Suprapubic skin (tissue), 4 donors: ENCODE data around the gene ADK. TPM values are rescaled to one million over a fixed set of nuclear protein-coding genes. Genes with fewer than 3 reads are reported as not detected.

Source experiments
- DNase-seq, 2 donors: peaks; one replicate each; pipeline ENCODE4 v3.0.0-alpha.2; 2019; ENCODE audit warnings: low spot score in 2 of 2
- H3K27ac ChIP-seq: fragments of 200-600 bp; sonication (generic); one replicate; pipeline ENCODE4 v1.5.1; 2019
- H3K27me3 ChIP-seq: fragments of 200-600 bp; sonication (generic); one replicate; pipeline ENCODE4 v1.5.1; 2019
- H3K36me3 ChIP-seq: fragments of 200-600 bp; sonication (generic); one replicate; pipeline ENCODE4 v1.5.1; 2019
- H3K4me1 ChIP-seq: fragments of 200-600 bp; sonication (generic); one replicate; pipeline ENCODE4 v1.5.1; 2019
- H3K4me3 ChIP-seq: fragments of 200-600 bp; sonication (generic); one replicate; pipeline ENCODE4 v1.5.1; 2019; ENCODE audit warnings: mild to moderate bottlenecking
- H3K9me3 ChIP-seq: fragments of 200-600 bp; sonication (generic); one replicate; pipeline ENCODE4 v1.5.1; 2019
- EP300 ChIP-seq: sonication (generic); formaldehyde crosslinking; IDR thresholded peaks from one replicate; pipeline ENCODE4 v1.6.1; 2017; ENCODE audit warnings: antibody characterized with exemption
- POLR2A ChIP-seq, 2 donors: fragments of 450-650 bp; IDR thresholded peaks; one replicate each; pipeline ENCODE4 v1.6.1; 2017; ENCODE audit warnings: antibody characterized with exemption in 2 of 2, mild to moderate bottlenecking in 2 of 2, moderate library complexity in 2 of 2
- POLR2AphosphoS5 ChIP-seq, 3 donors: sonication (generic); formaldehyde crosslinking; IDR thresholded peaks; one replicate each; pipeline ENCODE4 v1.6.1; 2017; ENCODE audit warnings: antibody characterized with exemption in 3 of 3
- WGBS: methylation state at CpG from one replicate; pipeline ENCODE4 v1.1.5; 2018; 5-methylcytosine and 5-hydroxymethylcytosine counted together
- total RNA-seq, 4 donors: library from RNA; depleted of rRNA; stranded (reverse); fragments of >200 nt; gene quantifications; one replicate each; pipeline ENCODE4 v1.1.0, GENCODE V29; 2016
- TF ChIP-seq, protein P1 (sequence below), 2 donors: fragments of 200-600 bp in 1 of 2; fragments of 450-650 bp in 1 of 2; sonication (generic) in 1 of 2; IDR thresholded peaks; one replicate each; pipeline ENCODE4 v1.5.1; 2016 to 2019; ENCODE audit warnings: antibody characterized with exemption in 2 of 2, mild to moderate bottlenecking in 1 of 2, moderate library complexity in 1 of 2

ADK gene
- total RNA-seq, 4 donors from 2014 or later = 33.0 to 57.3 (median 48.0) TPM

DNA sequence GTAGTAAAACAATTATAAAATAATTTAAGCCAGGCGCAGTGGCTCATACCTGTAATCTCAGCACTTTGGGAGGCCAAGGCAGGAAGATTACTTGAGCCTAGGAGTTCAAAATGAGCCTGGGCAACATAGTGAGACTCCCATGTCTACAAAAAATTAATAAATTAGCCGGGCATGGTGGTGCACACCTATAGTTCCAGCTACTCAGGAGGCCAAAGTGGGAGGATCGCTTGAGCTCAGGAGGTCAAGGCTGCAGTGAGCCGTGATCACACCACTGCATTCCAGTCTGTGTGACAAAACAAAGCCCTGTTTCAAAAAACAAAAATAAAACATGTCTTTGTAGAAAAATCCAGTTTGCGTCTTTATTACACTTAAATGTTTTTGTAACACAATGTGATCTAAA is 533.4 kb downstream of the ADK start:
- no peak overlapping the region for H3K4me3 ChIP-seq
- no peaks in the 10 kb centered on the region for H3K9me3 ChIP-seq
- H3K27me3 ChIP-seq = no peaks in the 10 kb centered on the region
- H3K4me1 ChIP-seq = no peaks in the 10 kb centered on the region
- no peak for DNase-seq
- 77% methylated on average over 5 of the region's 5 CpGs for WGBS
- TF ChIP-seq, protein P1, sequence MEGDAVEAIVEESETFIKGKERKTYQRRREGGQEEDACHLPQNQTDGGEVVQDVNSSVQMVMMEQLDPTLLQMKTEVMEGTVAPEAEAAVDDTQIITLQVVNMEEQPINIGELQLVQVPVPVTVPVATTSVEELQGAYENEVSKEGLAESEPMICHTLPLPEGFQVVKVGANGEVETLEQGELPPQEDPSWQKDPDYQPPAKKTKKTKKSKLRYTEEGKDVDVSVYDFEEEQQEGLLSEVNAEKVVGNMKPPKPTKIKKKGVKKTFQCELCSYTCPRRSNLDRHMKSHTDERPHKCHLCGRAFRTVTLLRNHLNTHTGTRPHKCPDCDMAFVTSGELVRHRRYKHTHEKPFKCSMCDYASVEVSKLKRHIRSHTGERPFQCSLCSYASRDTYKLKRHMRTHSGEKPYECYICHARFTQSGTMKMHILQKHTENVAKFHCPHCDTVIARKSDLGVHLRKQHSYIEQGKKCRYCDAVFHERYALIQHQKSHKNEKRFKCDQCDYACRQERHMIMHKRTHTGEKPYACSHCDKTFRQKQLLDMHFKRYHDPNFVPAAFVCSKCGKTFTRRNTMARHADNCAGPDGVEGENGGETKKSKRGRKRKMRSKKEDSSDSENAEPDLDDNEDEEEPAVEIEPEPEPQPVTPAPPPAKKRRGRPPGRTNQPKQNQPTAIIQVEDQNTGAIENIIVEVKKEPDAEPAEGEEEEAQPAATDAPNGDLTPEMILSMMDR (IDR thresholded peaks at IDR 0.05) = no peak
- TF ChIP-seq EP300 = no peak
- TF ChIP-seq POLR2A (IDR thresholded peaks at IDR 0.05) = no peak
- no peak for TF ChIP-seq POLR2AphosphoS5 (IDR thresholded peaks at IDR 0.05)
- H3K27ac ChIP-seq = no peak overlapping the region
- no peaks in the 10 kb centered on the region for H3K36me3 ChIP-seq

- no peak for DNase-seq
- H3K4me3 ChIP-seq = no peak overlapping the region
- 94% methylated on average over 1 of the region's 1 CpG for WGBS
Measured at GRCh38 chr10:74685564-74685963, 534.5 kb downstream of the ADK start.

DNA sequence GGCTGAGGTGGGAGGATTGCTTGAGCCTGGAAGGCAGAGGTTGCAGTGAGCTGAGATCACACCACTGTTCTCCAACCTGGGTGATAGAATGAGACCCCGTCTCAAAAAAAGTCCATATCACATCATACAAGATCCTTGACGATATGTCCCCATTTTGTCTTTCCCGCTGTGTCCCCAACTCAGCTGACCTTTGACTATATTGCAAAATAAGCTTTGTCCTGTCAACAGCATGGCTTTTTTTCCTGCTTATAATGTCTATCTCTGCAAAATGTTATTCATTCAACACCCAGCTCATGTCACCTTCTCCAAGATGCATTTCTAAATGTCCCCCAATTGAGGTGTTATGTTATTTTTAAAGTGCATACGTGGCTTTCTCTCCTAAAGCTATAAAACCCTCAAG is 539.4 kb downstream of the ADK start:
- H3K36me3 ChIP-seq = no peaks in the 10 kb centered on the region
- no peaks in the 10 kb centered on the region for H3K27me3 ChIP-seq
- H3K4me3 ChIP-seq = no peak overlapping the region
- WGBS = over 99% methylated on average over 4 of the region's 4 CpGs
- no peak for DNase-seq
- no peak for TF ChIP-seq EP300
- no peak for TF ChIP-seq POLR2AphosphoS5 (IDR thresholded peaks at IDR 0.05)
- no peak for TF ChIP-seq POLR2A (IDR thresholded peaks at IDR 0.05)
- TF ChIP-seq, protein P1 (IDR thresholded peaks at IDR 0.05) = no peak
- H3K9me3 ChIP-seq = no peaks in the 10 kb centered on the region
- H3K4me1 ChIP-seq = no peaks in the 10 kb centered on the region
- H3K27ac ChIP-seq = no peak overlapping the region

More at GRCh38 chr10:74685564-74685963, 534.5 kb downstream of the ADK start:
- TF ChIP-seq POLR2A (IDR thresholded peaks at IDR 0.05) = no peak
- no peak for TF ChIP-seq EP300
- TF ChIP-seq POLR2AphosphoS5 (IDR thresholded peaks at IDR 0.05) = no peak
- TF ChIP-seq, protein P1 (IDR thresholded peaks at IDR 0.05) = no peak
- no peak overlapping the region for H3K27ac ChIP-seq
- no peaks in the 10 kb centered on the region for H3K27me3 ChIP-seq
- no peaks in the 10 kb centered on the region for H3K4me1 ChIP-seq
- no peaks in the 10 kb centered on the region for H3K36me3 ChIP-seq
- H3K9me3 ChIP-seq = no peaks in the 10 kb centered on the region

DNA sequence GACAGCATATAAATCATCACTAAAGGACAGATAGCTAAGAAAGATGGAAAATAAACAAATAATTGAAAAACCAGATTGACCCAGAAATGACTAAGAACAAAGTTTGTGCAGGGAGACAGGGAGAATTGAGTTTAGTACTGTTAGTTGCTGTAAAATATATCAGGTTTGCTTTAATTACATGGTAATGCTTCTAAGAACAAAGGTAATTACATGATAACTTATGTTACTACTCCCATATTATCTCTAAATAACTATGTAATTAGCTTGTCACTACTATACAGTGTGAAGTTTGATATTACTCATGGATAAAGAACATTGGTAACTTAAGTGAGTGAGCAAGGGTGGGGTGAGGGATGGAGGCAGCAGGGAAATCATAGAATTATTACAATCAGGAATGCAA is 540.1 kb downstream of the ADK start:
- Histone ChIP-seq H3K9me3 (no peaks in the 10 kb centered on the region), H3K4me1 (no peaks in the 10 kb centered on the region), H3K27ac (no peak overlapping the region), H3K36me3 (no peaks in the 10 kb centered on the region), H3K27me3 (no peaks in the 10 kb centered on the region), H3K4me3 (no peak overlapping the region)
- TF ChIP-seq POLR2AphosphoS5 (IDR thresholded peaks at IDR 0.05) (no peak), EP300 (no peak), POLR2A (IDR thresholded peaks at IDR 0.05) (no peak)
- TF ChIP-seq, protein P1 (IDR thresholded peaks at IDR 0.05) = no peak
- DNase-seq = no peak

- no peaks in the 10 kb centered on the region for H3K27me3 ChIP-seq
- no peak for DNase-seq
- 87% methylated on average over 3 of the region's 3 CpGs for WGBS
- H3K4me1 ChIP-seq = no peaks in the 10 kb centered on the region
- no peak overlapping the region for H3K4me3 ChIP-seq
- no peak overlapping the region for H3K27ac ChIP-seq
- TF ChIP-seq EP300 (no peak), POLR2AphosphoS5 (IDR thresholded peaks at IDR 0.05) (no peak), POLR2A (IDR thresholded peaks at IDR 0.05) (no peak)
- TF ChIP-seq, protein P1 (IDR thresholded peaks at IDR 0.05) = no peak
- peaks cover 19% of the 10 kb centered on the region for H3K36me3 ChIP-seq
- H3K9me3 ChIP-seq = peaks cover 5% of the 10 kb centered on the region
Measured at GRCh38 chr10:74704629-74705357, 553.8 kb downstream of the ADK start.
